ENCODE measurements around the gene MALT1. TPM values are rescaled to one million over a fixed set of nuclear protein-coding genes. Genes with fewer than 3 reads are reported as not detected.
A peak's percentile ranks its signal among the peaks of the same experiment; 100 is the strongest.

MALT1 gene
- total RNA-seq, 3 donors from 2014 or later (not counting 1 experiment from before 2014, with no cell fraction given): 49.8 to 55.8 (median 54.5) TPM

- Histone ChIP-seq H3K4me1 (ENCODE audit: control insufficient read depth, insufficient read depth, low read length) (peaks cover 3% of the 10 kb centered on the region), H3K27ac (ENCODE audit: low read length) (peak overlapping the region; percentile 64), H3K27me3 (ENCODE audit: control insufficient read depth, insufficient read depth, low read length) (no peaks in the 10 kb centered on the region), H3K4me3 (ENCODE audit: low read length) (no peak overlapping the region), H3K9me3 (ENCODE audit: control insufficient read depth, insufficient read depth, low read length) (no peaks in the 10 kb centered on the region), H3K36me3 (ENCODE audit: control insufficient read depth, insufficient read depth, low read length) (peaks cover 11% of the 10 kb centered on the region)
- ATAC-seq (peak; percentile 47 to 57 (median 53)), DNase-seq (peak in 1 of 2 donors; percentile 29)
- no peaks in the 10 kb centered on the region for H3K9me3 Mint-ChIP-seq
- peak overlapping the region; percentile 88 for H3K4me3 Mint-ChIP-seq
- peak overlapping the region; percentile 86 to 92 for H3K27ac Mint-ChIP-seq
- no CpG with 5 or more reads among the region's 2 CpGs for WGBS (ENCODE audit: insufficient coverage)
- intact Hi-C loops (cut with micrococcal nuclease): loop anchor here (5.0 kb wide), 1 partner anchor 43 kb away; the partner anchor contains the start of gene MALT1
- H3K27me3 Mint-ChIP-seq (ENCODE audit: low read depth in 2 of 2): no peaks in the 10 kb centered on the region
- H3K4me1 Mint-ChIP-seq: peaks cover 29 to 34% of the 10 kb centered on the region in 2 donors
- no peaks in the 10 kb centered on the region for H3K36me3 Mint-ChIP-seq
- no peak for TF ChIP-seq CTCF (IDR thresholded peaks at IDR 0.05)
Observed at GRCh38 chr18:58715540-58715939, 44.3 kb downstream of the MALT1 start.

DNA sequence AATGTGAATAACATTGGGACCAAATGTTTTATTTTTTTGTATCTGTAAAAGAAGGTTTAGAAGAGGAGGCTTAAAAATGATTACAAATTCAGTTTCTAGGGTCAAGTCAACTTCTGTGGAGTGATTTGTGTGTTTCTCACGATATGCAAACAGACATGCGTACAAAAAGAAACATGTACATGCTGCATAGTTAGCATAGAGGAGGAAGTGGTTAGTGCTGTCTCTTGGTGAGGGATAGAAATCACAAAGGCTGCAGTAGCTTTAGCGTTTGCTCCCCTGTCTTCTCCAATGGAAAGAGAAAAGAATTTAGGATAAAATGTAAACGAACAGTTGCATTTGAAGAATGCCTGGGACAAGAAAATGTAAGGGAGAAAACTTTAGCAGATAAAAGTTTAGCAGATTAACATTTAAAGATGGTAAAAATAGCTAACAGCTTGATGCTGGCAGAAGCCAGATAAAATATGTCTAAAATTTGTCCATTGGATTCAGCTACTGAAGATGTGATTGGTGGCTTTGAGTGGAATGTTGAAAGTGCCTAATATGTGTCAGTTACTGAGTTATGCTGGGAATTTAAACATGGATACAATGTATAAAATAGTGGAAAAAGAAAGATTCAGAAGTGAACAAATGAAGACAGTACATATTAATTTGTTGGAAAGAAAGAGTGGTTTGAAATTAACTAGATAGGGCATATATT, 44.9 kb downstream of the MALT1 start:
- H3K4me1 ChIP-seq (ENCODE audit: control insufficient read depth, insufficient read depth, low read length): peaks cover 3% of the 10 kb centered on the region
- TF ChIP-seq CTCF (IDR thresholded peaks at IDR 0.05): no peak
- Mint-ChIP-seq H3K4me1 (peaks cover 30 to 34% of the 10 kb centered on the region in 2 donors), H3K4me3 (peak overlapping the region; percentile 88), H3K36me3 (no peaks in the 10 kb centered on the region), H3K9me3 (no peaks in the 10 kb centered on the region), H3K27me3 (ENCODE audit: low read depth in 2 of 2) (no peaks in the 10 kb centered on the region), H3K27ac (peak overlapping the region; percentile 86 to 92)
- peaks cover 11% of the 10 kb centered on the region for H3K36me3 ChIP-seq (ENCODE audit: control insufficient read depth, insufficient read depth, low read length)
- H3K9me3 ChIP-seq (ENCODE audit: control insufficient read depth, insufficient read depth, low read length): no peaks in the 10 kb centered on the region
- peak overlapping the region; percentile 64 for H3K27ac ChIP-seq (ENCODE audit: low read length)
- peak; percentile 86 to 90 (median 86) for ATAC-seq
- H3K27me3 ChIP-seq (ENCODE audit: control insufficient read depth, insufficient read depth, low read length): no peaks in the 10 kb centered on the region
- intact Hi-C loops (cut with micrococcal nuclease): loop anchor here (5.0 kb wide), 1 partner anchor 44 kb away; the partner anchor contains the start of gene MALT1
- no peak overlapping the region for H3K4me3 ChIP-seq (ENCODE audit: low read length)
- 6% methylated on average over 4 of the region's 4 CpGs for WGBS (ENCODE audit: insufficient coverage)
- peak in 1 of 2 donors; percentile 70 for DNase-seq

DNA sequence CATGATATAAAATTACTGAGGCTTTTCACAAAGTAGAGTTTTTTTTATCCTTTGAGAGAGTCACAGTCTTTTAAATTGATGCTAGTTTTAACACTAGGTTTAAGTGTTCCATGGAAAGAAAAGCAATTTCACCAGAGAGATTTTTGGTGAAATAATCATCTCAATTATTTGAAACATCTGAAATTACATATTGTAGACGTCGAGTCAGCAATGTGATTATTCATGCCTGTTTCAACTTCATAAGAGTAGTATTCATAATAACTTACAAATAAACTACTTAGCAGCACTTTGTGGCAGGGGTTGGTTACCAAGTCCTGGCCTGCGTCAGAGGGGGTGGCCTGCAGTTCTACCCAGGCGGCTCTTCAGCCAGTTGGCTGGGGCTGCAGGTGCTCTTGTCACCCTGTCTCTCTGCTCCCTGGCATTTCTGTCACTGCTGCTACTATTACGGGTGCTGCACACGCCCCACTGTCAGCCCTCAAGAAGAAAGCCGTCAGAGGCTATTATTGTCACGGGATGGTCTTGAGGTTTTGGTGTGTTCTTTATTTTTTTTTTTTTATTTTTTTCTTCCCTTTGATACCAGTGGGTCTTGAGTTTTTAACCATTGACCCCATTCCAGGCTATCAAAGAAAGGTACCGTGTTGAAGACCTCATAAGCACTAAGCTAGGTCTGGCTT, 50.4 kb downstream of the MALT1 start:
- Mint-ChIP-seq H3K4me1 (peaks cover 16 to 18% of the 10 kb centered on the region in 2 donors), H3K9me3 (no peaks in the 10 kb centered on the region), H3K4me3 (no peak overlapping the region), H3K27me3 (ENCODE audit: low read depth in 2 of 2) (no peaks in the 10 kb centered on the region), H3K27ac (peak overlapping the region; percentile 39 to 53), H3K36me3 (no peaks in the 10 kb centered on the region)
- Histone ChIP-seq H3K4me3 (ENCODE audit: low read length) (no peak overlapping the region), H3K36me3 (ENCODE audit: control insufficient read depth, insufficient read depth, low read length) (peaks cover 25% of the 10 kb centered on the region), H3K27me3 (ENCODE audit: control insufficient read depth, insufficient read depth, low read length) (no peaks in the 10 kb centered on the region), H3K27ac (ENCODE audit: low read length) (no peak overlapping the region), H3K4me1 (ENCODE audit: control insufficient read depth, insufficient read depth, low read length) (peaks cover 3% of the 10 kb centered on the region), H3K9me3 (ENCODE audit: control insufficient read depth, insufficient read depth, low read length) (no peaks in the 10 kb centered on the region)
- intact Hi-C loops (cut with micrococcal nuclease): no loop called here
- peak; percentile 84 to 99 (median 99) for ATAC-seq
- DNase-seq: peak; percentile 23 to 57
- 54% methylated on average over 7 of the region's 9 CpGs for WGBS (ENCODE audit: insufficient coverage)
- no peak for TF ChIP-seq CTCF (IDR thresholded peaks at IDR 0.05)

Measured in natural killer cell (primary cell).